GM15510 (cell line): ENCODE results near the gene MYBBP1A.

Experiments used
- POLR2A ChIP-seq: IDR thresholded peaks from 3 replicates; pipeline ENCODE4 v1.6.1; 2011; ENCODE audit warnings: borderline replicate concordance; ENCODE audit not compliant: insufficient read length; ENCODE audit errors: extremely low read depth

Gene MYBBP1A

DNA sequence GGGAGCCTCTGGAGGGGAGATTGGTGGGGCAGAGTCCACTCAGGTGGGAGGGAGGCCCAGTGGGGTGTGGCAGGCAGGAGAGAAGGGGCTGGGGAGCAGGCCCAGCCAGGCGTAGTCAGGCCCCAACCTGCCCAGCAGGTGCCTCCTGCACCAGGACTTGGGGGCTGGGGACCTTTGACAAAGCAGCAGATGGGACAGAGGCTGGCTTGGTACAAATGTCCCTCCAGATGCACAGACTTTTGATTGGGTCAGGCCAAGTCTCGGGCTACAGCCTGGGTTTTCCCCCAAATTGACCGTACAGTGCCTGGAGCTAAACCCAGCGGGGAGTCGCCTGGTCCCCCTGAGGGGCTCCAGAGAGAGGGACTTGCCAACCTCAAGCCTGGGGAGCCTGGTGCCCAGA lies 4.8 kb upstream of the MYBBP1A start:
- no peak for TF ChIP-seq POLR2A

GRCh38 chr17:4559139-4559791 lies 4.1 kb upstream of the MYBBP1A start:
- no peak for TF ChIP-seq POLR2A

GRCh38 chr17:4558347-4558971 lies 3.3 kb upstream of the MYBBP1A start:
- TF ChIP-seq POLR2A = no peak

DNA sequence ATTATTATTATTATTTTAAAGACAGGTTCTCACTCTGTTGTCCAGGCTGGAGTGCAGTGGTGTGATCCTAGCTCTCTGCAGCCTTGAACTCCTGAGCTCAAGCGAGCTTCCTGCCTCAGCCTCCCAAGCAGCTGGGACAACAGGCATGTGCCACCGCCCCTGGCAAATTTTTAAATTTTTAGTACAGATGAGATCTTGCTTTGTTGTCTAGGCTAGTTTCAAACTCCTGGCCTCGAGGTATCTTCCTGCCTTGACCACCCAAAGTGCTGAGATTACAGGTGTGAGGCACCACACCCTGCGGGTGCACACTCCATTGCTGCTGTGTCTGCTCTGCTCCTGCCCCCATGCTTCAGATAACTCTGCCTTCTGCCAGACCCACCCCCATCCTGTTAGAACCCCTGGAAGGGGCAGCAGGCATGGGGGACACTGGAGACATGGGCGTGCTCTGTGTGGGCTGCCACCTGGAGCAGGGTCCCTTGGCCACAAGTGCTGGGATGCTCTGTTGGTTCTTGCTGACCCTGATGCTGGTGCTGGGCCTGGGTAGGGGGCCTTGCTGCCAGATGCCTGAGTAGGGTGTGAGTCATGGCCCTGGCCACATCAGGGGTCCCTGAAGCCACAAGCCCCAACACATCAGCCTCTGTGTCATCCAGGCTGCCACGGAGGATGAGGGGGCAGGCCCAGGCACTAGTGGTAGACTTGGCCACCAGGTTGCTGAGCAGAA lies 2.6 kb upstream of the MYBBP1A start:
- no peak for TF ChIP-seq POLR2A

DNA sequence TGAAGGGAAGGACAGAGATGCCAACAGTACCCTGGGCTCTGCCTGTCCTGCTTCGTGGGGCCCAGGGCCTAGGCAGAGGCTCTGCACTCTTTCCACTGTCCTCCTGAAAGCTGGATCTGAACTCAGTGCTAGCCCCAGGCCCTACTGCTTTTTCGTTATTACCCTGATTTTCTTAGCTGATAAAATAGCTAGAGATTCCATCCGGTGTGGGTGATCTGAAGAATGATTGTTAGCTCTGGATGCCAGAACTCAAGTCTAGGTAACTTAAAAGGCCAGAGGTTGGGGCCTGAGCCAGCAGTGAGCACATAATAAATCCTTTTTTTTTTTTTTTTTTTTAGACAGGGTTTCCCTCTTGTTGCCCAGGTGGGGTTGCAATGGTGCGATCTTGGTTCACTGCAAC lies 1.8 kb upstream of the MYBBP1A start:
- no peak for TF ChIP-seq POLR2A

- TF ChIP-seq POLR2A = no peak
Measured at GRCh38 chr17:4555873-4556759, 932 bp upstream of the MYBBP1A start.

- TF ChIP-seq POLR2A = no peak
Measured at GRCh38 chr17:4554441-4554996, 665 bp downstream of the MYBBP1A start.

DNA sequence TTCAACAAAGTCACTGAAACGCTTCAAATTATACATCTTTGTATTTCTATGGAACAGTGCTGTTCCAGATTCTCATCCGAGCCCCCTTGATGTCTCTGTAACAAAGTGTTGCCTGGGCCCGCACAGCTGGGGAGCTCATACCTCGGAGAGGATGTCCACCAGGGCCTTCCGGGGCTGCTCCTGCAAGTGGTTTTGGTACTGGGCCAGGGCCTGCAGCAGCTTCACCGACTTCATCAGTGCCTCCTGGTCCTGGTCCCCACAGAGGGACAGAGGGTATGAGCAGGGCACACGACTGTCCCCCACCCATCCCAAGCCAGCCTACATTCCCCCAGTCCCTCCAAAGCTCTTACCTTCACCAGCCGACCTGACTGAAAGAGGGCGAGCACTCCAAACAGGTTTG lies 1.5 kb downstream of the MYBBP1A start:
- TF ChIP-seq POLR2A = no peak

- TF ChIP-seq POLR2A = no peak
Measured at GRCh38 chr17:4551796-4552525, 3.2 kb downstream of the MYBBP1A start.

- TF ChIP-seq POLR2A = no peak
Measured at GRCh38 chr17:4551141-4551540, 4.0 kb downstream of the MYBBP1A start.

DNA sequence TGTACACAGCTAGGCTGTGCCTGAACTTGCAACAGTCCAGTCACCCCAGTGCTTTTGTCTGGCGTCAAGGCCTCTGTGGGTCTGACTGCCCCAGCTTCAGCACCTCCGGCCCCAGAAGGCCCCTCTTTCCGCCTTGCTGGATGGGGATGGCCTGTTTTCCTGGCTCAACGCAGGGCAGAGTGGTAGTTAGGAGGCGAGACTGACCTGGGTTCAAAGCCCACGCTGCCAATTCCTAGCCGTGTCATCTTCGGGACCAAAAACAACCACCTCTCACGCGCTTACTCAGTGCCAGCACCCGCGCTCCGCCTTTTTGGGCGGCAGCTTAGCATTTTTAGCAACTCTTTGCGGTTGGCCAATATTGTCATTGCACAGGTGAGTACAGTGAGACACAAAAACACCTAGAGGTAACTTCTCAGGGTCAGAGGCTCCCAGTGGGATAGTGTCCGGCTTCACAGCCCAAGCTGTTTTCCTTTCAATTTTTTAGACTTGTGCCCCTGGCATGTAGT lies 4.6 kb downstream of the MYBBP1A start:
- TF ChIP-seq POLR2A = no peak

DNA sequence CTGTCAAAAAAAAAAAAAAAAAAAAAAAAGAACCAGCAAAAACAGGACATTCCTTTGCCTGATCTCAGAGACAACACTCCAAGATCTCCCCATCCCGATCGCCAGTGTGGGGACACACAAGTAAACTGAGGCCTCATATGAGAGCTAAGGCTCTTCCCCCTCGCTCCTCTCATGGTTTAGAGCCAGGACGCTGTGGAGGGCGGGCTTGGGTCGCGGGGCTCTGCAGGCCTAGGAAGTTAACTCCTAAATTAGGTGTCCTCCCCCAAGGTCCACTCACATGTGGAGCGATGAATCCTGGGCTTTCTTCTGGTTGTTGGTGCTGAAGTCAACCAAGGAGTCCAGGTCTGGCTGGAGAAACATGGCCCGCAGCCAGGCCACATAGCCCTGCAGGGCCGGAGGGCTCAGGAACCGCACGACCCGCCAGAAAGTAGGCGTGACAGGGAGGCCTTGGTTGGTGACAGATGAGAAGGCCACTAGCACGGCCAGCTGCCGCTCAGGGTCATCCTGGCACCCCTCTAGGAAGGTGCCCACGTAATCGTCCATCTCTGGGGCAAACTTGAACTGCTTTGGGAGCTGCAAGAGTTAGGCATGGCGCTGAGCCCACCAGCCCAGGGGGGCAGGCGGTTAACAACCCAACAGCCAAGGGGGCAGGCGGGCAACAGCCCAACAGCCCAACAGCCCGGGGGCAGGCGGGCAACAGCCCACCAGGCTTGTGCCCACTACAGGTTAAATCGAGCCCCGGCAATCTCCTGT lies 5.2 kb downstream of the MYBBP1A start:
- no peak for TF ChIP-seq POLR2A
